IPS-11a (cell line): ENCODE data around the gene PDE8B.
"Not testable (repeated sequence)": the region's sequence is repeated elsewhere in the genome, so short reads cannot be mapped to it uniquely, and the experiment has no call there.

Experiments used
- H3K4me3 ChIP-seq: one replicate; pipeline ENCODE4 v1.5.1; 2013; ENCODE audit warnings: low read depth, low read length, control low read depth

Gene PDE8B

GRCh38 chr5:77355080-77355479, 144.6 kb downstream of the PDE8B start:
- no peak overlapping the region for H3K4me3 ChIP-seq

GRCh38 chr5:77355751-77356150, 145.3 kb downstream of the PDE8B start:
- H3K4me3 ChIP-seq = no peak overlapping the region

GRCh38 chr5:77356740-77357139, 146.3 kb downstream of the PDE8B start:
- no peak overlapping the region for H3K4me3 ChIP-seq

- no peak overlapping the region for H3K4me3 ChIP-seq
These were observed 148.1 kb downstream of the PDE8B start for GRCh38 chr5:77358255-77359205.

GRCh38 chr5:77359231-77359630, 148.8 kb downstream of the PDE8B start:
- no peak overlapping the region for H3K4me3 ChIP-seq

GRCh38 chr5:77360381-77360780, 149.9 kb downstream of the PDE8B start:
- no peak overlapping the region for H3K4me3 ChIP-seq

GRCh38 chr5:77360973-77361372, 150.5 kb downstream of the PDE8B start:
- H3K4me3 ChIP-seq = no peak overlapping the region

GRCh38 chr5:77366717-77367500, 156.4 kb downstream of the PDE8B start:
- H3K4me3 ChIP-seq = no peak overlapping the region

- H3K4me3 ChIP-seq = no peak overlapping the region
These were observed 157.3 kb downstream of the PDE8B start for GRCh38 chr5:77367741-77368140.

- no peak overlapping the region for H3K4me3 ChIP-seq
These were observed 157.9 kb downstream of the PDE8B start for GRCh38 chr5:77368367-77368766.

GRCh38 chr5:77369566-77369965, 159.1 kb downstream of the PDE8B start:
- H3K4me3 ChIP-seq = no peak overlapping the region

GRCh38 chr5:77374686-77375085, 164.2 kb downstream of the PDE8B start:
- no peak overlapping the region for H3K4me3 ChIP-seq

- no peak overlapping the region for H3K4me3 ChIP-seq
These were observed 166.3 kb downstream of the PDE8B start for GRCh38 chr5:77376609-77377300.

- no peak overlapping the region for H3K4me3 ChIP-seq
These were observed 169.1 kb downstream of the PDE8B start for GRCh38 chr5:77379558-77380061.

- H3K4me3 ChIP-seq = no peak overlapping the region
These were observed 170.2 kb downstream of the PDE8B start for GRCh38 chr5:77380636-77381035.

GRCh38 chr5:77383336-77383735, 172.9 kb downstream of the PDE8B start:
- H3K4me3 ChIP-seq = not testable (repeated sequence)

- H3K4me3 ChIP-seq = not testable (repeated sequence)
These were observed 175.9 kb downstream of the PDE8B start for GRCh38 chr5:77386340-77386739.

GRCh38 chr5:77389746-77390145, 179.3 kb downstream of the PDE8B start:
- H3K4me3 ChIP-seq = no peak overlapping the region

GRCh38 chr5:77390221-77390620, 179.7 kb downstream of the PDE8B start:
- H3K4me3 ChIP-seq = no peak overlapping the region

GRCh38 chr5:77390795-77391194, 180.3 kb downstream of the PDE8B start:
- no peak overlapping the region for H3K4me3 ChIP-seq

- H3K4me3 ChIP-seq = no peak overlapping the region
These were observed 180.8 kb downstream of the PDE8B start for GRCh38 chr5:77391240-77391765.
